GM19351 (cell line): ENCODE measurements around the gene TP53I13.

Experiments used
- ATAC-seq: cut with Tn5 transposase; IDR thresholded peaks from one replicate; pipeline ENCODE4 v1.9.1; 2021; ENCODE audit warnings: mild to moderate bottlenecking, moderate library complexity; ENCODE audit not compliant: unreplicated experiment

The TP53I13 gene

GRCh38 chr17:29579866-29580771 lies 11.6 kb downstream of the TP53I13 start:
- no peak for ATAC-seq

GRCh38 chr17:29581583-29582253 lies 13.2 kb downstream of the TP53I13 start:
- ATAC-seq, result no peak

DNA sequence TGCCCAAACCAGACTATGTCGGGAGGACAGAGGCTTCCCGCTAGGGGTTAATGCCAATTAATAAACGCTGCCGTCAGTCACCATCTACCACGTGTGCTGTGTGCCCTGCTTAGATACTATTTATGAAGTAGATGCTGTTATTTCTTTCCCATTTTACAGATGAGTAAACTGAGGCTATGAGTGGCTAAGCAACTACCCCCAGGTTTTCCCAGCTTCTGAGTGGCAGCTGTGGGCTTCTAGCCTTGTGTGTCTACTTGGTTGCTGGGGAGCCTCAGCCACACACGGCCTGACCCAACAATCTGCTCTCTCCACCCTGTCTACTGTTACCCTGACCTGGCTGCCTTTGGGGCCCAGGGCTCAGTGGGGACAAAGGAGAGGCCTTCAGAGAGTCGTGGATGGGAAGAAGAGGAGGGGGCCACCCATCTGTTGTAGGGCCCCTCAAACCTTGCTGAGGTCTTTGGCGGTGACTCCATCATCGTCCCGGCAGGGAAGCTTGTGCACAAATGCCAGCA lies 13.8 kb downstream of the TP53I13 start:
- ATAC-seq, result no peak

GRCh38 chr17:29582772-29583171 lies 14.3 kb downstream of the TP53I13 start:
- ATAC-seq, result no peak

DNA sequence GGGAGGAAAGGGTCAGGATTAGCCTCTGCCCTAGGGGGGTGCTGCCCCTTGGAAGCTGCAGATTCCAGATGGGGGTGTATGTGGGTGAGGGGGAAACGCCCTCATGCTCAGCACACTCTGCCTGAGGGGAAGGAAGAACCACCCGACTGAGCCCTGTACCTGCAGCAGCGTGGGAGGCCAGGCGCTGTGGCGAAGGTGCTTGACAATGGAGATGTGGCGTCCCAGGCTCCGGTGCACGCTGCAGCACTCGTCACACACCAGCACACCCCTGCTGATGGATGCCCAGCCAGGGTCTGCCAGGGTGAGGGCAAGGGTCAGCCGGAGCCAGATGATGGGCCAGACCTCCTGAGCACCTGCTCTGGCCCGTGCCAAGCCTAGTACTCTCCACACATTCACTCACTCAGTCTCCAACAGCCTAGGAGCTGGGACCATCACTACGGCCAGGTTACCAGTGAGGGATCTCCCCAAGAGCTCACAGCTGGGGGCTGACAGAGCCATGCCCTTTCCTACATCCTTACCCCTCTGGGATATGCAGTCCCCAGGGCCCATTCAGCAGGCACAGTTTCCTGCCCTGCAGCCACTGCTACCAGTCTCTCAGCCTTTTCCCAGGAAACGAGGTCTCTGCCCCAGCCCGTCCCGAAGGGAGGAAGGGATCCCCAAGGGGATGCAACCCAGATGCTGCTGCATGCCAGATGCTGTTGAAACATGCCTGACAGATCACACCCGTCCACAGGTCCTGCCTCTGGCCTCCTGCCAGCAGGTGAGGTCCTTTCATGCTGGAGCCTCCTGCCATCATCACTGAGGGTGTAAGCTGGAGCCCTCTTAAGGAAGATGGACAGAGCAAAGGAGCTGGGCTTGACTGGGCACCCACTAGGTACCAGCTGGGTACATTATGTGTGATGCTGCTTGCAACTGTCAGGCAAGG lies 15.1 kb downstream of the TP53I13 start:
- no peak for ATAC-seq

DNA sequence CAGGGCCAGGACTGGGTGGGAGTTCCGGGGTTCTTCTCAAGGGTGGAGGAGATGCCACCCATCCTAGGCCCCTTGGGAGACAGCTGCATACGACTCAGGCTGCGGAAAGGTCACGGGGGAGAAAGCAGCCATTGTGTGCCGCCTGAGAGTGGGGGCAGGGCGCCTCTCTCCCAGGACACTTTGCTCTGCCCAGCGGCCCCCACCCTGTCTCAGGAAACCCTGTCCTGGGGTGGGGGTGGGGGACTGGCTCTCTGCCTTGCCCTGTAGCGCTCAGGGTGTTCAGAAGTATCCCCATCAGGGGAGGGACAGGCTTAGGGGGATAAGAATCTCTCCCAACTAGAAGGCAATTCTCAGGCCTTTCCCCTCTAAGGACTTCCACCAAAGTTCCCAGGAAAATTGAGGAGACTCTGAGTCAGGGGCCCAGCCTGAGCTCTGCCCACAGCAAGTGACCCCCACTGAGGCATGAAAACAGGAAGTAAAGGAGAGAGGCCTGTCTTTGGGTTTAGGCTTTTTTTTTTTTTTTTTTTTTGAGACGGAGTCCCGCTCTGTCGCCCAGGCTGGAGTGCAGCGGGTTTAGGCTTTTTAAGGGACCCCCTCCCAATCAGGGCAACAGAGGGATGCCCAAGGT lies 16.1 kb downstream of the TP53I13 start:
- no peak for ATAC-seq

GRCh38 chr17:29585080-29585751 lies 16.7 kb downstream of the TP53I13 start:
- no peak for ATAC-seq

GRCh38 chr17:29586676-29587469 lies 18.4 kb downstream of the TP53I13 start:
- no peak for ATAC-seq

GRCh38 chr17:29587591-29587990 lies 19.1 kb downstream of the TP53I13 start:
- no peak for ATAC-seq

DNA sequence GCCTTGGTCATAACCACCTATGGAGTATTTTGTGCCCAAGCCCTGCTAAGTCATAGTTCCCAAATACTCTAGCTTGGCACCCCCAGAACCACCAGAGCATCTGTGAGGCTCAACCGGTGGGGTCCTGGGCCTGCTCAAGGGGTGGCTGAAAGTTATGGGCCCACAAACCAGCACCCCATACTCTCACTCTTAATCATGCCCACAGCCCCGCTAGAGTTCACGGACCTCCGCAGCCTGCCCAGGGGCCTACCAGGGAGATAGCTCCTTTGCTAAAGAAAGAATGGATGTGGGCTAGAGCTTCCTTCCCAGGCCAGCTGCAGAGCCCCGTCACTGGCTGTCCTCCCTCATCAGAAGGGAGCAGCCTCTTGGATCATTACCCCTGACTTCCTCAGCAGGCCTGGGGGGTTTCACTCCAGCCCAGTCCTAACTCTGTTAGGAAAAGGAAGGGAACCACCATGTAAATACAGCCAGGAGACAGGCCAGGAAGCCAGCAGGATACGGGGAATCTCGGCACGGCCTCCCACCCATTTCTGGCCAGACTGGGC lies 19.6 kb downstream of the TP53I13 start:
- no peak for ATAC-seq

GRCh38 chr17:29588562-29589411 lies 20.3 kb downstream of the TP53I13 start:
- no peak for ATAC-seq

- ATAC-seq, result peak; percentile 55
These were observed 21.3 kb downstream of the TP53I13 start, which contains the start of gene GIT1 for GRCh38 chr17:29589524-29590410. Gene GIT1, minus strand, starts transcription at chr17:29589648. Its CDS starts 270 bp downstream, at chr17:29589378.

- no peak for ATAC-seq
These were observed 22.1 kb downstream of the TP53I13 start for GRCh38 chr17:29590411-29591145.

- no peak for ATAC-seq
These were observed 22.7 kb downstream of the TP53I13 start for GRCh38 chr17:29591146-29591736.

- ATAC-seq, result no peak
These were observed 23.5 kb downstream of the TP53I13 start for GRCh38 chr17:29591737-29592608.
